ENCODE data around the gene TNS1.

The TNS1 gene

DNA sequence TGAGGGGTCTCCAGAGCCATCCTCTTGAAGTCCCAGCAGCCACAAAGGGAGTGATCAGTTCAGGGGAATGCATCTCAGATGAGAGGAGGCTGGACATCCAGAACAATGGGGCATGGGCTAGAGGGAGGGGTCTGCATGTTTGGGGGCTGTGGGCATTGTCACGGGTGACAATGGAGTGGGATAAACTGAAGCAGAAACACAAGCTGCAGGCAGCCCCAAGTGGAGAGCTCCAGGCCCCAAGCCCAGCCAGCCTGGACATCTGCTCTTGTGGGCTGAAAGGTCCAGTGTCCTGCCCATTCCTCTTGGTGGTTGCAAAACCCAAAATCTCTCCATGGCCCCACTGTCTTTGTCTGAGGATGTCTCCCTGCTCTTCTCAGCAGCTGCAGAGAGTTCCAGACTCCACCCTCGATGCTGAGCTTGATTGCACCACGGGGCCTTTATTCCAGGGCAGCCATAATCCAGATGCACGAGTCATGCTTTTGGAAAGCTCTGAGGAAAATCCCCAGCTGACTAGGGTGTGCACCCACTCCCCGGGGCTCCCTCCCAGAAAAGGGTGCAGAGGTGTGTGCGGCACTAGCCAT, 149.4 kb downstream of the TNS1 start:
- no peaks in the 10 kb centered on the region for H4K20me1 ChIP-seq (ENCODE audit: insufficient read depth, low read length, poor library complexity, severe bottlenecking)
- H3K36me3 ChIP-seq (ENCODE audit: insufficient read depth, low read length), result no peaks in the 10 kb centered on the region
- TF ChIP-seq EZH2phosphoT487 (IDR thresholded peaks at IDR 0.05; ENCODE audit: borderline replicate concordance), result no peak
- TF ChIP-seq, protein P1, sequence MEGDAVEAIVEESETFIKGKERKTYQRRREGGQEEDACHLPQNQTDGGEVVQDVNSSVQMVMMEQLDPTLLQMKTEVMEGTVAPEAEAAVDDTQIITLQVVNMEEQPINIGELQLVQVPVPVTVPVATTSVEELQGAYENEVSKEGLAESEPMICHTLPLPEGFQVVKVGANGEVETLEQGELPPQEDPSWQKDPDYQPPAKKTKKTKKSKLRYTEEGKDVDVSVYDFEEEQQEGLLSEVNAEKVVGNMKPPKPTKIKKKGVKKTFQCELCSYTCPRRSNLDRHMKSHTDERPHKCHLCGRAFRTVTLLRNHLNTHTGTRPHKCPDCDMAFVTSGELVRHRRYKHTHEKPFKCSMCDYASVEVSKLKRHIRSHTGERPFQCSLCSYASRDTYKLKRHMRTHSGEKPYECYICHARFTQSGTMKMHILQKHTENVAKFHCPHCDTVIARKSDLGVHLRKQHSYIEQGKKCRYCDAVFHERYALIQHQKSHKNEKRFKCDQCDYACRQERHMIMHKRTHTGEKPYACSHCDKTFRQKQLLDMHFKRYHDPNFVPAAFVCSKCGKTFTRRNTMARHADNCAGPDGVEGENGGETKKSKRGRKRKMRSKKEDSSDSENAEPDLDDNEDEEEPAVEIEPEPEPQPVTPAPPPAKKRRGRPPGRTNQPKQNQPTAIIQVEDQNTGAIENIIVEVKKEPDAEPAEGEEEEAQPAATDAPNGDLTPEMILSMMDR (conservative IDR thresholded peaks at IDR 0.05; ENCODE audit: low read length), result no peak
- H3K9me2 ChIP-seq (replicated peaks; ENCODE audit: low read depth, low read length), result no peaks in the 10 kb centered on the region
- H3K79me2 ChIP-seq (ENCODE audit: insufficient read depth, low read length), result no peaks in the 10 kb centered on the region
- H3K4me1 ChIP-seq (ENCODE audit: insufficient read depth, low read length, poor library complexity, severe bottlenecking), result no peaks in the 10 kb centered on the region
- H3K4me2 ChIP-seq (ENCODE audit: low read depth, low read length, poor library complexity, severe bottlenecking), result no peak overlapping the region
- H3K4me3 ChIP-seq (ENCODE audit: low read length, poor library complexity, severe bottlenecking), result no peak overlapping the region
- no peaks in the 10 kb centered on the region for H3K27me3 ChIP-seq (ENCODE audit: insufficient read depth, low read length, poor library complexity, severe bottlenecking)
- no peaks in the 10 kb centered on the region for H3F3A ChIP-seq (ENCODE audit: low read depth)
- H2AFZ ChIP-seq (ENCODE audit: low read length), result no peak overlapping the region
- H3K9me3 ChIP-seq (ENCODE audit: insufficient read depth, low read depth, low read length), result no peaks in the 10 kb centered on the region
- no peak overlapping the region for H3K9ac ChIP-seq (ENCODE audit: low read depth, low read length, poor library complexity, severe bottlenecking)

DNA sequence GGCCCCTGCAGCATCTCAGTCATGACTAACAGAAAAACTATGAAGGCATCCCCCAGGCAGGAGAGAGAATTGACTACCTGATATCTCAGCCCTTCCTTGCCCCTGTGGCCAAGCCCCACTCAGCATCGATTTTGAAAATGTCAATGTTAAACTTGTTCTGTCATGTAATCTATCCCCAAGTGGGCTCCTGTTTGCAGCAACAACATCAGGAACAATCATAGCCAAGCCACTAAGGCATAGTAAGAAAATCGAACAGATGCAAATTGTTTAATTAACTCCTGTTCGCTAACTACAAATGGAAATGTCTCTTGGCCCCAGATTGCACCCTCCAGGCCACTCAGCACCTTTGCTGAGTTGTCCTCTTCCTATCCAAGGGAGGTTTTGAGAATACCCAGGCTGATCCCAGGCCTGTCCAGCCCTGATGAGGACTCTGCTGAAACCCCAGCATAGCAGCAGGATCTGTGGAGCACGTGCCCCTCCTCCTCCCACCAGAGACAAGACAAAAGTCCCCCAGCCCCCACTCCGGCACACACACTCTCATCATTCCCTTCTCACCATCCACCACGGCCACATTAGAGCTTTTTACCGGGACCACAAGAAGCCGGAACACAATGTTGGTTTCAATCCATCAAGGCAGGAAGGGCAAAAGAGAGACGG, 150.1 kb downstream of the TNS1 start:
- Histone ChIP-seq H3K36me3 (ENCODE audit: insufficient read depth, low read length) (no peaks in the 10 kb centered on the region), H3K27me3 (ENCODE audit: insufficient read depth, low read length, poor library complexity, severe bottlenecking) (no peaks in the 10 kb centered on the region), H3K4me3 (ENCODE audit: low read length, poor library complexity, severe bottlenecking) (no peak overlapping the region), H3K9me2 (replicated peaks; ENCODE audit: low read depth, low read length) (no peaks in the 10 kb centered on the region), H3K4me2 (ENCODE audit: low read depth, low read length, poor library complexity, severe bottlenecking) (no peak overlapping the region), H3K9me3 (ENCODE audit: insufficient read depth, low read depth, low read length) (no peaks in the 10 kb centered on the region), H3F3A (ENCODE audit: low read depth) (no peaks in the 10 kb centered on the region), H4K20me1 (ENCODE audit: insufficient read depth, low read length, poor library complexity, severe bottlenecking) (no peaks in the 10 kb centered on the region), H3K79me2 (ENCODE audit: insufficient read depth, low read length) (no peaks in the 10 kb centered on the region), H3K9ac (ENCODE audit: low read depth, low read length, poor library complexity, severe bottlenecking) (no peak overlapping the region), H2AFZ (ENCODE audit: low read length) (no peak overlapping the region), H3K4me1 (ENCODE audit: insufficient read depth, low read length, poor library complexity, severe bottlenecking) (no peaks in the 10 kb centered on the region)
- no peak for TF ChIP-seq EZH2phosphoT487 (IDR thresholded peaks at IDR 0.05; ENCODE audit: borderline replicate concordance)
- TF ChIP-seq, protein P1 (conservative IDR thresholded peaks at IDR 0.05; ENCODE audit: low read length), result no peak

DNA sequence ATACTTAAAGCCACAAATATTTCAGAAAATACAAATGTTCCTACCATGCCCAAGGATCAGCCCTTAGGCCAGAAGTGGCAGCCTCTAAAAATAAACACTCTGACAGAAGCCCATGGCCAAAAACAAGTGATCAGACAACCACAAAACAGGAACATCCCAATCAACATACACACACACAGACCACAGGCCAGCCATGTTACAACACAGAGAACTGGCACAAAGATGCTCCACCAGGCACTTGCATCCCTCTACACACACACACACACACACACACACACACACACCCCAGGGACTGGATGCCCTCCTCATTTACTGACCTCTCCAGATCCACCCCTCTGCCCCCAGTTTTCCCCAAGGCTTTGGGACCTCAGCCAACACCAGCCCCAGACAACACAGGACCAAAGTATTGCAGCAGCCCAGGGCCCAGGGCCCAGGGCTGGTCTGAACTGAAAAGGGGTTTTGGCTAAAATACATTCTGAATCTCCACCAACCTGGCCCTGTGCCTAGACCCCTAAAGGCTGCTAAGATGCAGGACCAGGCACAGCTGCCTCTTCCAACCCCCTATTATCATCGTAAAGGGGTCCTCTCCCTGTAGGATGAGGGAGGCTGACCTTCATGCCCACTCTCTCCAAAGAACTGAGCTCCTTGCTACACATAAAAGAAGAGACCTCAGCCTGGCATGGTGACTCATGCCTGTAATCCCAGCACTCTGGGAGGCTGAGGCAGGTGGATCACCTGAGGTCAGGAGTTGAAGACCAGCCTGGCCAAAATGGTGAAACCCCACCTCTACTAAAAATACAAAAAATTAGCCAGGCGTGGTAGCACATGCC, 151.4 kb downstream of the TNS1 start:
- Histone ChIP-seq H3K79me2 (ENCODE audit: insufficient read depth, low read length) (no peaks in the 10 kb centered on the region), H2AFZ (ENCODE audit: low read length) (no peak overlapping the region), H3K9me2 (replicated peaks; ENCODE audit: low read depth, low read length) (no peaks in the 10 kb centered on the region), H3K9ac (ENCODE audit: low read depth, low read length, poor library complexity, severe bottlenecking) (no peak overlapping the region), H3K9me3 (ENCODE audit: insufficient read depth, low read depth, low read length) (no peaks in the 10 kb centered on the region), H3K4me2 (ENCODE audit: low read depth, low read length, poor library complexity, severe bottlenecking) (no peak overlapping the region), H3K27me3 (ENCODE audit: insufficient read depth, low read length, poor library complexity, severe bottlenecking) (no peaks in the 10 kb centered on the region), H3K4me1 (ENCODE audit: insufficient read depth, low read length, poor library complexity, severe bottlenecking) (no peaks in the 10 kb centered on the region), H3K4me3 (ENCODE audit: low read length, poor library complexity, severe bottlenecking) (no peak overlapping the region), H3K36me3 (ENCODE audit: insufficient read depth, low read length) (no peaks in the 10 kb centered on the region), H3F3A (ENCODE audit: low read depth) (no peaks in the 10 kb centered on the region), H4K20me1 (ENCODE audit: insufficient read depth, low read length, poor library complexity, severe bottlenecking) (no peaks in the 10 kb centered on the region)
- TF ChIP-seq, protein P1 (conservative IDR thresholded peaks at IDR 0.05; ENCODE audit: low read length), result no peak
- no peak for TF ChIP-seq EZH2phosphoT487 (IDR thresholded peaks at IDR 0.05; ENCODE audit: borderline replicate concordance)

Data from Loucy (cell line).